ENCODE measurements around the gene SPAG9.

Gene SPAG9

GRCh38 chr17:50986989-50987660 is 133.5 kb downstream of the SPAG9 start:
- DNase-seq (ENCODE audit: low read depth), result peak; percentile 78

GRCh38 chr17:50981279-50981678 is 139.4 kb downstream of the SPAG9 start:
- no peak for DNase-seq (ENCODE audit: low read depth)

GRCh38 chr17:50979524-50979927 is 141.1 kb downstream of the SPAG9 start:
- no peak for DNase-seq (ENCODE audit: low read depth)

GRCh38 chr17:50977487-50978159 is 143.0 kb downstream of the SPAG9 start:
- DNase-seq (ENCODE audit: low read depth), result no peak

GRCh38 chr17:50976951-50977472 is 143.7 kb downstream of the SPAG9 start:
- no peak for DNase-seq (ENCODE audit: low read depth)

- DNase-seq (ENCODE audit: low read depth), result no peak
Measured at GRCh38 chr17:50973557-50974494, 146.8 kb downstream of the SPAG9 start.

GRCh38 chr17:50972577-50972976 is 148.1 kb downstream of the SPAG9 start:
- no peak for DNase-seq (ENCODE audit: low read depth)

GRCh38 chr17:50967795-50968194 is 152.9 kb downstream of the SPAG9 start:
- no peak for DNase-seq (ENCODE audit: low read depth)

- no peak for DNase-seq (ENCODE audit: low read depth)
Measured at GRCh38 chr17:50966163-50966666, 154.5 kb downstream of the SPAG9 start.

GRCh38 chr17:50963139-50963538 is 157.5 kb downstream of the SPAG9 start:
- peak; percentile 51 for DNase-seq (ENCODE audit: low read depth)

GRCh38 chr17:50961282-50962220 is 159.1 kb downstream of the SPAG9 start:
- no peak for DNase-seq (ENCODE audit: low read depth)

GRCh38 chr17:50959341-50959740 is 161.3 kb downstream of the SPAG9 start:
- no peak for DNase-seq (ENCODE audit: low read depth)

GRCh38 chr17:50957600-50958575 is 162.8 kb downstream of the SPAG9 start:
- no peak for DNase-seq (ENCODE audit: low read depth)

- peak; percentile 52 for DNase-seq (ENCODE audit: low read depth)
Measured at GRCh38 chr17:50956750-50957523, 163.7 kb downstream of the SPAG9 start.

GRCh38 chr17:50956409-50956749 is 164.3 kb downstream of the SPAG9 start:
- no peak for DNase-seq (ENCODE audit: low read depth)

- DNase-seq (ENCODE audit: low read depth), result no peak
Measured at GRCh38 chr17:50955667-50956120, 165.0 kb downstream of the SPAG9 start.

- DNase-seq (ENCODE audit: low read depth), result no peak
Measured at GRCh38 chr17:50955160-50955559, 165.5 kb downstream of the SPAG9 start.

- no peak for DNase-seq (ENCODE audit: low read depth)
Measured at GRCh38 chr17:50954641-50955121, 166.0 kb downstream of the SPAG9 start.

Data from iris pigment epithelial cell (primary cell).